Measurements from ENCODE around the gene SERINC2. TPM values are rescaled to one million over a fixed set of nuclear protein-coding genes. Genes with fewer than 3 reads are reported as not detected.
A peak's percentile ranks its signal among the peaks of the same experiment; 100 is the strongest.

SERINC2 gene
- total RNA-seq, 4 donors from 2014 or later = 85.6 to 343 (median 250) TPM

DNA sequence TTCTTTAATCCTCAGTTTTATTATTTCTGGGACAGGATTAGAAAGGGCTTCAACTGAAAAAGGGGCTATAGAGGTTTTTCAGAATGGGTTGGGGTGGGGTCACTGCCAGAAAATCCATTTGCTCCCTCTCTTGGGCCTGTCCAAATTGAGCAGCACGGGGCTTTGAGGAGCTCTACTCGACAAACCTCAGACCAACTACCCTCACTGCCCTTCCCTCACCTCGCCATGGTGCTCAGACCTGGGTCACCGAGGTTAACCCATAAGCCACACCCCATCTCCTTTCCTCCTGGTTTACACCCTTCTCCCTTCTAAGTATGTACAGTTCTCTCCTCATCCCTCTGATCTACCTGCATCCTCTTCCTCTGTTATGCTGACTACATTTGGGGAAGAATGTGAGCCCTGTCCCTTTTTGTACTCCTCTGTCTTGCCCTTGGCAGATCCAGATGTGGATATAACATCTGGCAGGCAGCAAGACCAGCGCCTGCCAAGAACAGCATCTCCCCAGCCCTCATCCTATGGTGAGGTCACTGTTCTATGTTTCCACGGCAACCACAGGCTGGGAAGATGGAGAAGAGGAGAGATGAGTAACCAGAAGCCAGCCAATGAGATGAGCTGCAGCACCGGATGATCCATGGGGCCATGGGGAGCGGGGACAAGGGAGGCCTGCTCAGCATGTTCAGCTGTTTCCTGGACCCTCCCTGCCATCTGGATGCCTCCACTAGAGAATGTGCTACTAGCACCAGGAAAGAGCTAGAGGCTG, 36.5 kb upstream of the SERINC2 start:
- no peak for TF ChIP-seq EP300 (IDR thresholded peaks at IDR 0.05; ENCODE audit: low read depth)
- no peak for TF ChIP-seq POLR2AphosphoS5 (IDR thresholded peaks at IDR 0.05)
- no peak for TF ChIP-seq POLR2A (IDR thresholded peaks at IDR 0.05)
- no peak for TF ChIP-seq CTCF (IDR thresholded peaks at IDR 0.05)
- peak overlapping the region in 1 of 4 donors; percentile 33 for H3K27ac ChIP-seq
- H3K9me3 ChIP-seq = no peaks in the 10 kb centered on the region
- H3K27me3 ChIP-seq = no peaks in the 10 kb centered on the region
- WGBS, 2 donors (ENCODE audit: low coverage in 1 of 2) = 59 to 70% methylated on average over 6 to 8 of the region's 8 CpGs
- no peaks in the 10 kb centered on the region for H3K36me3 ChIP-seq
- H3K4me1 ChIP-seq = peaks cover 13 to 56% (median 49%) of the 10 kb centered on the region in 4 donors
- intact Hi-C loops (cut with DNase I; ENCODE audit: low total_unique reads) = no loop called here
- no peak overlapping the region for H3K4me3 ChIP-seq
- in situ Hi-C loops (cut with MboI; ENCODE audit: low pct_ligation_motif_present in 1 of 4, low pct_unique_long_range_greater_than_20kb in 1 of 4, low sequenced_read_pairs in 3 of 4) = no loop called here
- no peak for DNase-seq

GRCh38 chr1:31377364-31377863, 35.6 kb upstream of the SERINC2 start:
- Histone ChIP-seq H3K36me3 (no peaks in the 10 kb centered on the region), H3K9me3 (no peaks in the 10 kb centered on the region), H3K4me3 (no peak overlapping the region), H3K4me1 (peaks cover 13 to 56% (median 45%) of the 10 kb centered on the region in 4 donors), H3K27ac (no peak overlapping the region), H3K27me3 (no peaks in the 10 kb centered on the region)
- intact Hi-C loops (cut with DNase I; ENCODE audit: low total_unique reads) = no loop called here
- no peak for TF ChIP-seq POLR2A (IDR thresholded peaks at IDR 0.05)
- TF ChIP-seq EP300 (IDR thresholded peaks at IDR 0.05; ENCODE audit: low read depth) = no peak
- TF ChIP-seq CTCF (IDR thresholded peaks at IDR 0.05) = no peak
- no peak for TF ChIP-seq POLR2AphosphoS5 (IDR thresholded peaks at IDR 0.05)
- DNase-seq = no peak
- 71 to 81% methylated on average over 3 of the region's 3 CpGs for WGBS, 2 donors (ENCODE audit: low coverage in 1 of 2)
- in situ Hi-C loops (cut with MboI; ENCODE audit: low pct_ligation_motif_present in 1 of 4, low pct_unique_long_range_greater_than_20kb in 1 of 4, low sequenced_read_pairs in 3 of 4) = no loop called here

- Histone ChIP-seq H3K9me3 (no peaks in the 10 kb centered on the region), H3K4me1 (peaks cover 7 to 55% (median 39%) of the 10 kb centered on the region in 4 donors), H3K36me3 (no peaks in the 10 kb centered on the region), H3K4me3 (no peak overlapping the region), H3K27me3 (no peaks in the 10 kb centered on the region), H3K27ac (no peak overlapping the region)
- no peak for TF ChIP-seq EP300 (IDR thresholded peaks at IDR 0.05; ENCODE audit: low read depth)
- TF ChIP-seq CTCF (IDR thresholded peaks at IDR 0.05) = no peak
- no peak for TF ChIP-seq POLR2AphosphoS5 (IDR thresholded peaks at IDR 0.05)
- no peak for TF ChIP-seq POLR2A (IDR thresholded peaks at IDR 0.05)
- intact Hi-C loops (cut with DNase I; ENCODE audit: low total_unique reads) (no loop called here), in situ Hi-C loops (cut with MboI; ENCODE audit: low pct_ligation_motif_present in 1 of 4, low pct_unique_long_range_greater_than_20kb in 1 of 4, low sequenced_read_pairs in 3 of 4) (no loop called here)
- no peak for DNase-seq
These were observed 35.0 kb upstream of the SERINC2 start for GRCh38 chr1:31378001-31378400.

DNA sequence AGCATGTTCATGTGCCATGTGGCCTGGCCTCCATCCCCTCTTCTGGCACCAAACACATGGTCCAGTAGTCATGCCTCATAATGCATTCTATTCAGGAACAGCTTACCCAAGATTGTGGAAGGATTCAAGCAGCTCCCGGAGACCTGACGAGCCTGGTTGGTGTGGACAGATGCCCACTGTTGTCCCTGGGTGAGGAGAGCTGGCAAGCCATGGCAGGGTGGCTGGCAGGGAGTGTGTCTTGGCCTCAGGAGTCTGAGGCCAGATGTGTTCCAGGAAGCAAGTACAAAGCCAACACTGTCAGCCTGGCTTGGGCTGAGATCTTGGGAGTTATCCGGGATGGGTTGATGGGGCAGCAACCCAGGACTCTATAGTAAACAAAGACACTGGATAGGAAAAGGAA, 32.8 kb upstream of the SERINC2 start:
- Histone ChIP-seq H3K4me3 (no peak overlapping the region), H3K4me1 (peaks cover 5 to 51% (median 26%) of the 10 kb centered on the region in 4 donors), H3K9me3 (no peaks in the 10 kb centered on the region), H3K36me3 (no peaks in the 10 kb centered on the region), H3K27me3 (no peaks in the 10 kb centered on the region), H3K27ac (no peak overlapping the region)
- no peak for TF ChIP-seq CTCF (IDR thresholded peaks at IDR 0.05)
- no peak for TF ChIP-seq EP300 (IDR thresholded peaks at IDR 0.05; ENCODE audit: low read depth)
- TF ChIP-seq POLR2A (IDR thresholded peaks at IDR 0.05) = no peak
- no peak for TF ChIP-seq POLR2AphosphoS5 (IDR thresholded peaks at IDR 0.05)
- 73% methylated on average over 3 of the region's 3 CpGs; no CpG with 5 or more reads in 1 of the 2 donors for WGBS, 2 donors (ENCODE audit: low coverage in 1 of 2)
- in situ Hi-C loops (cut with MboI; ENCODE audit: low pct_ligation_motif_present in 1 of 4, low pct_unique_long_range_greater_than_20kb in 1 of 4, low sequenced_read_pairs in 3 of 4) = no loop called here
- DNase-seq = no peak
- intact Hi-C loops (cut with DNase I; ENCODE audit: low total_unique reads) = no loop called here

Measured in transverse colon (tissue), 4 donors.